Prostate gland (tissue), 2 donors: ENCODE measurements around the gene CDK16.

ENCODE experiments used
- CTCF ChIP-seq, 4 experiments: fragments of 200-600 bp in 2 of 4; fragments of 450-650 bp in 2 of 4; sonication (generic) in 2 of 4; IDR thresholded peaks; 1 replicate in 3 of 4; 2 replicates in 1 of 4; pipeline ENCODE4 v1.5.1; 2016 to 2019; ENCODE audit warnings: antibody characterized with exemption in 4 of 4, mild to moderate bottlenecking in 2 of 4, moderate library complexity in 2 of 4
- POLR2A ChIP-seq: fragments of 450-650 bp; IDR thresholded peaks from one replicate; pipeline ENCODE4 v1.6.1; 2016; ENCODE audit warnings: antibody characterized with exemption, mild to moderate bottlenecking
- POLR2AphosphoS5 ChIP-seq: sonication (generic); formaldehyde crosslinking; IDR thresholded peaks from one replicate; pipeline ENCODE4 v1.6.1; 2017; ENCODE audit warnings: antibody characterized with exemption

GRCh38 chrX:47235691-47236103 is 17.2 kb downstream of the CDK16 start:
- TF ChIP-seq CTCF (IDR thresholded peaks at IDR 0.05) (no peak), POLR2AphosphoS5 (no peak), POLR2A (no peak)
